Omental fat pad (tissue), 4 donors: Measurements from ENCODE around the gene FABP1. TPM values are rescaled to one million over a fixed set of nuclear protein-coding genes. Genes with fewer than 3 reads are reported as not detected.

Source experiments
- ATAC-seq: fragments of 150-250 bp; one replicate; pipeline ENCODE4 v1.9.1; 2016; ENCODE audit warnings: mild to moderate bottlenecking, moderate library complexity; ENCODE audit not compliant: low FRiP score
- DNase-seq: peaks from one replicate; pipeline ENCODE4 v3.0.0-alpha.2; 2019; ENCODE audit warnings: low spot score
- CTCF ChIP-seq, 3 donors: fragments of 450-650 bp; IDR thresholded peaks; one replicate each; pipeline ENCODE4 v1.5.1; 2016 to 2017; ENCODE audit warnings: antibody characterized with exemption in 3 of 3, mild to moderate bottlenecking in 3 of 3, moderate library complexity in 2 of 3
- total RNA-seq, 4 donors: library from RNA; depleted of rRNA; stranded (reverse); fragments of >200 nt; gene quantifications; one replicate each; pipeline ENCODE4 v1.1.0, GENCODE V29; 2016

The FABP1 gene
- total RNA-seq, 4 donors from 2014 or later = not detected

DNA sequence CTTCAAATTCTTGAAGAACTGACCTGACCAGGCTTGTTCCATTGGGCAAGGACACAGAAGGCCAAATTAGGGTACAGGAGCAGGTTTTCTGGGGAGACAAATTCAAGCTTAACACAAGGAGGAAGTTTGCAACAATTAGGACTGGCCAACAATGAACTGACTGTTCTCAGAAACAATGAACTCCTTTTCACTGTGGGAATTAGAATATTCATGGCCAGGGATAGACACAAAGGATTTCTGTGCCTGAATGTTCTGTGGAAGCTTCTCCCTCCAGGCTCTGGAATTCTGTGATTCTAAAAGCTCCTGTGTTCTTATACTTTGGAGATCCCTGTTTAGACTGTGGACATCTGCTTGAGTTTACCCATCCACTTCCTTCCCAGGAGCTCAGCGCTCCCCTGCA lies 45.1 kb downstream of the FABP1 start:
- ATAC-seq = no peak
- TF ChIP-seq CTCF (IDR thresholded peaks at IDR 0.05) = no peak

DNA sequence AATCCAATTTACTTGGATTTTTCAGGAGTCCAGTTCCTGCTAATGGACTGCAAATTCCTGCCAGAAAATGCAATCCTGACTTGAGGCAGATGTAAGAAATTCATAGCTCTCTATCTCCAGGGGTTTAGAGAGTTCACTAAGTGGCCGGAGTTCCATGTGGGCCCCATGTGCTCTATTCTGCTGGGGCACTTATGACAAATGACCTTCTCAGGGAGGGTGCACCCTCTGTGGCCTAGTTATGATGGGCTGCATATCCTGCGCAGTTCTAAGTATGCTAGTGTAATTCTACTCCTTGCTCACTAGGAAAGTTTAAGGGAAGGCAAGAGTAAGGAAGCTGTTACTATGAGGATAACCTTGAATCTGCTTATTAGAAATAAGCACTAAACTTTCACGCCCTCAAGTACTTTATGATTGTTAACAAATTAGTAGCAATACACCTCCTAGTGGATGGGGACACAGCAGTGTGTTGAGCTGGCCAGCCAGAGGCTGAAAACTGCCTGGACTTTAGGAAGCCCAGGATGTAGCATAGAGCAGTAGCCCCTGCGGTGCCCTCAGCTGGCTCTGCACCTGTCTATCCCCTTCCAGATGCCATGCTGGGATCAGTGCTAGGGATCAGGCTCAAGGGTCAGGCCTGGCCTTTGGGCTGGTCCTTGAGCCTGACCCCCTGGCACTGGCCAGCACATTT lies 45.8 kb downstream of the FABP1 start:
- ATAC-seq = no peak
- no peak for TF ChIP-seq CTCF (IDR thresholded peaks at IDR 0.05)
- no peak for DNase-seq

More for the DNA sequence above, 45.1 kb downstream of the FABP1 start:
- DNase-seq = no peak

DNA sequence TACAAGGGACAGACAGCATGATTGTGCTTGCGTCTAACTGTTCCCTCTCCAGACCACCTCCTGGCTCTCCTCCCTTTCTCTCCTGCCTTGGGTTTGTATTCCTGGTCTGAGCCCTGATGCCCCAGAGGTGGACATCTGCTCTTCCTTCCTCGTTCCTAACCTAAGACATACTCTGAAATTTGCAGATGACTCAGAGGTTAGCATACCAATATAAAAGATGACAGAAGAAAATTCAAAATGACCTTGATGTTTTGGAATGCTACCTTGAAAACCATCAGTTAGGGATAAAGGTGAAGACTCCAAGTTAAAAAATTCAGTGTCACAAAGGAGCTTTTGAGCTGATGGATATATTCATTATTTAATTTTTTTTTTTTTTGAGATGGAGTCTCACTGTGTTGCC lies 47.3 kb downstream of the FABP1 start:
- TF ChIP-seq CTCF (IDR thresholded peaks at IDR 0.05) = no peak
- DNase-seq (no peak), ATAC-seq (no peak)

- no peak for TF ChIP-seq CTCF (IDR thresholded peaks at IDR 0.05)
- ATAC-seq (no peak), DNase-seq (no peak)
These were observed 49.2 kb downstream of the FABP1 start for GRCh38 chr2:88078643-88079172.

- TF ChIP-seq CTCF (IDR thresholded peaks at IDR 0.05) = no peak
- no peak for DNase-seq
- ATAC-seq = no peak
These were observed 50.8 kb downstream of the FABP1 start for GRCh38 chr2:88077080-88077479.

- no peak for ATAC-seq
These were observed 53.0 kb downstream of the FABP1 start for GRCh38 chr2:88074854-88075292.

More at GRCh38 chr2:88074854-88075292, 53.0 kb downstream of the FABP1 start:
- no peak for DNase-seq
- TF ChIP-seq CTCF (IDR thresholded peaks at IDR 0.05) = no peak
